Lower leg skin (tissue), 3 donors: ENCODE data around the gene PROKR1.
"Not testable (repeated sequence)": the region's sequence is repeated elsewhere in the genome, so short reads cannot be mapped to it uniquely, and the experiment has no call there.

ENCODE experiments used
- POLR2A ChIP-seq, 2 donors: fragments of 450-650 bp; IDR thresholded peaks; one replicate each; pipeline ENCODE4 v1.6.1; 2016 to 2017; ENCODE audit warnings: antibody characterized with exemption in 2 of 2, mild to moderate bottlenecking in 1 of 2, moderate library complexity in 1 of 2
- TF ChIP-seq, protein P1 (sequence below), 3 donors: fragments of 450-650 bp; IDR thresholded peaks; one replicate each; pipeline ENCODE4 v1.5.1; 2016; ENCODE audit warnings: antibody characterized with exemption in 3 of 3, mild to moderate bottlenecking in 3 of 3, moderate library complexity in 2 of 3

DNA sequence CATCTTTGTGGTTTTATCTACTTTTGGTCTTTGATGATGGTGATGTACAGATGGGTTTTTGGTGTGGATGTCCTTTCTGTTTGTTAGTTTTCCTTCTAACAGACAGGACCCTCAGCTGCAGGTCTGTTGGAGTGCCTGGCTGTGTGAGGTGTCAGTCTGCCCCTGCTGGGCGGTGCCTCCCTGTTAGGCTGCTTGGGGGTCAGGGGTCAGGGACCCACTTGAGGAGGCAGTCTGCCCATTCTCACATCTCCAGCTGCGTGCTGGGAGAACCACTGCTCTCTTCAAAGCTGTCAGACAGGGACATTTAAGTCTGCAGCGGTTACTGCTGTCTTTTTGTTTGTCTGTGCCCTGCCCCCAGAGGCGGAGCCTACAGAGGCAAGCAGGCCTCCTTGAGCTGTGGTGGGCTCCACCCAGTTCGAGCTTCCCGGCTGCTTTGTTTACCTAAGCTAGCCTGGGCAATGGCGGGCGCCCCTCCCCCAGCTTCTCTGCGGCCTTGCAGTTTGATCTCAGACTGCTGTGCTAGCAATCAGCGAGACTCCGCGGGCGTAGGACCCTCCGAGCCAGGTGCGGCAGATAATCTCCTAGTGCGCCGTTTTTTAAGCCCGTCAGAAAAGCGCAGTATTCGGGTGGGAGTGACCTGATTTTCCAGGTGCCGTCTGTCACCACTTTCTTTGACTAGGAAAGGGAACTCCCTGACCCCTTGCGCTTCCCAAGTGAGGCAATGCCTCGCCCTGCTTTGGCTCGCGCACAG, 36.0 kb downstream of the PROKR1 start:
- TF ChIP-seq, protein P1, sequence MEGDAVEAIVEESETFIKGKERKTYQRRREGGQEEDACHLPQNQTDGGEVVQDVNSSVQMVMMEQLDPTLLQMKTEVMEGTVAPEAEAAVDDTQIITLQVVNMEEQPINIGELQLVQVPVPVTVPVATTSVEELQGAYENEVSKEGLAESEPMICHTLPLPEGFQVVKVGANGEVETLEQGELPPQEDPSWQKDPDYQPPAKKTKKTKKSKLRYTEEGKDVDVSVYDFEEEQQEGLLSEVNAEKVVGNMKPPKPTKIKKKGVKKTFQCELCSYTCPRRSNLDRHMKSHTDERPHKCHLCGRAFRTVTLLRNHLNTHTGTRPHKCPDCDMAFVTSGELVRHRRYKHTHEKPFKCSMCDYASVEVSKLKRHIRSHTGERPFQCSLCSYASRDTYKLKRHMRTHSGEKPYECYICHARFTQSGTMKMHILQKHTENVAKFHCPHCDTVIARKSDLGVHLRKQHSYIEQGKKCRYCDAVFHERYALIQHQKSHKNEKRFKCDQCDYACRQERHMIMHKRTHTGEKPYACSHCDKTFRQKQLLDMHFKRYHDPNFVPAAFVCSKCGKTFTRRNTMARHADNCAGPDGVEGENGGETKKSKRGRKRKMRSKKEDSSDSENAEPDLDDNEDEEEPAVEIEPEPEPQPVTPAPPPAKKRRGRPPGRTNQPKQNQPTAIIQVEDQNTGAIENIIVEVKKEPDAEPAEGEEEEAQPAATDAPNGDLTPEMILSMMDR (IDR thresholded peaks at IDR 0.05), result not testable (repeated sequence)
- not testable (repeated sequence) for TF ChIP-seq POLR2A (IDR thresholded peaks at IDR 0.05)
